HL-60 (cell line): ENCODE measurements around the gene ARMC6.
A peak's percentile ranks its signal among the peaks of the same experiment; 100 is the strongest.

Experiments used
- DNase-seq, 2 experiments: peaks; one replicate each; pipeline ENCODE4 v3.0.0-alpha.2; 2010 to 2020; ENCODE audit warnings: low read depth in 1 of 2, low spot score in 1 of 2
- H3K27ac ChIP-seq: fragments of 250-450 bp; sonication (Bioruptor Pico); replicated peaks from 2 replicates; pipeline ENCODE4 v1.5.1; 2020; ENCODE audit warnings: mild to moderate bottlenecking, moderate library complexity
- H3K27me3 ChIP-seq: fragments of 250-450 bp; sonication (Bioruptor Pico); 2 replicates; pipeline ENCODE4 v1.5.1; 2021; ENCODE audit warnings: mild to moderate bottlenecking, moderate library complexity; ENCODE audit not compliant: insufficient read depth, poor library complexity, severe bottlenecking
- H3K4me3 ChIP-seq: replicated peaks from 2 replicates; pipeline ENCODE4 v1.5.1; 2011; ENCODE audit warnings: mild to moderate bottlenecking, control low read depth, low read length; ENCODE audit not compliant: insufficient read depth
- GABPA ChIP-seq: IDR thresholded peaks from 2 replicates; pipeline ENCODE4 v1.6.1; 2012; ENCODE audit warnings: low read depth
- POLR2AphosphoS5 ChIP-seq: IDR thresholded peaks from 2 replicates; pipeline ENCODE4 v1.6.1; 2012; ENCODE audit warnings: low read depth
- SPI1 ChIP-seq: IDR thresholded peaks from 2 replicates; pipeline ENCODE4 v1.6.1; 2012; ENCODE audit warnings: low read depth, mild to moderate bottlenecking, borderline replicate concordance
- TF ChIP-seq, protein P1 (sequence below): IDR thresholded peaks from 2 replicates; pipeline ENCODE4 v1.6.1; 2012; ENCODE audit warnings: low read depth; ENCODE audit not compliant: insufficient replicate concordance
- TF ChIP-seq, protein P2 (sequence below): IDR thresholded peaks from one replicate; pipeline ENCODE4 v1.5.1; 2011; ENCODE audit warnings: low read length, control low read depth, inconsistent platforms; ENCODE audit not compliant: insufficient read depth

Gene ARMC6

DNA sequence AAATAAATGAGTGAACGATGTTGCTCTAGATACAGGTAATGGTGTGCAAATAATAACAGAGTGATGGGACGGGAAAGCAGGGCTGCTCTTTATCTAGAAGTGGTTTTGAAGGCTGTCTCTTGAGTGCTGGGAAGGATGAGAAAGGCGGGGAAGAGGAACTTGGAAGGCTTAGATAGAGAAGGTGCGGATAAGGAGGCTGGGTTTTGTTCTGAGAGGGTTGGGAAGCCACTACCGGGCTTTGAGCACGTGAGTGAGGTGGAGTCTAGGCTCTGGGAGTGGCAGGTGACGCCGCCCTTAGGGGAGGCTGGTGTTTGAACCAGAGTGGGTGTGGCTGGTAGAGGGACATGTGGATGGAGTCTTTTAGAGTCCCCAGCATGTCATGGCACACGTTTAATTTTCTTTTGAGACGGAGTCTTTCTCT, 811 bp downstream of the ARMC6 start:
- DNase-seq = peak; percentile 77 to 95
- TF ChIP-seq, protein P1, sequence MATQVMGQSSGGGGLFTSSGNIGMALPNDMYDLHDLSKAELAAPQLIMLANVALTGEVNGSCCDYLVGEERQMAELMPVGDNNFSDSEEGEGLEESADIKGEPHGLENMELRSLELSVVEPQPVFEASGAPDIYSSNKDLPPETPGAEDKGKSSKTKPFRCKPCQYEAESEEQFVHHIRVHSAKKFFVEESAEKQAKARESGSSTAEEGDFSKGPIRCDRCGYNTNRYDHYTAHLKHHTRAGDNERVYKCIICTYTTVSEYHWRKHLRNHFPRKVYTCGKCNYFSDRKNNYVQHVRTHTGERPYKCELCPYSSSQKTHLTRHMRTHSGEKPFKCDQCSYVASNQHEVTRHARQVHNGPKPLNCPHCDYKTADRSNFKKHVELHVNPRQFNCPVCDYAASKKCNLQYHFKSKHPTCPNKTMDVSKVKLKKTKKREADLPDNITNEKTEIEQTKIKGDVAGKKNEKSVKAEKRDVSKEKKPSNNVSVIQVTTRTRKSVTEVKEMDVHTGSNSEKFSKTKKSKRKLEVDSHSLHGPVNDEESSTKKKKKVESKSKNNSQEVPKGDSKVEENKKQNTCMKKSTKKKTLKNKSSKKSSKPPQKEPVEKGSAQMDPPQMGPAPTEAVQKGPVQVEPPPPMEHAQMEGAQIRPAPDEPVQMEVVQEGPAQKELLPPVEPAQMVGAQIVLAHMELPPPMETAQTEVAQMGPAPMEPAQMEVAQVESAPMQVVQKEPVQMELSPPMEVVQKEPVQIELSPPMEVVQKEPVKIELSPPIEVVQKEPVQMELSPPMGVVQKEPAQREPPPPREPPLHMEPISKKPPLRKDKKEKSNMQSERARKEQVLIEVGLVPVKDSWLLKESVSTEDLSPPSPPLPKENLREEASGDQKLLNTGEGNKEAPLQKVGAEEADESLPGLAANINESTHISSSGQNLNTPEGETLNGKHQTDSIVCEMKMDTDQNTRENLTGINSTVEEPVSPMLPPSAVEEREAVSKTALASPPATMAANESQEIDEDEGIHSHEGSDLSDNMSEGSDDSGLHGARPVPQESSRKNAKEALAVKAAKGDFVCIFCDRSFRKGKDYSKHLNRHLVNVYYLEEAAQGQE = no peak
- TF ChIP-seq GABPA (no peak), SPI1 (no peak), POLR2AphosphoS5 (no peak; the same call in 1 of the 2 replicates)
- TF ChIP-seq, protein P2, sequence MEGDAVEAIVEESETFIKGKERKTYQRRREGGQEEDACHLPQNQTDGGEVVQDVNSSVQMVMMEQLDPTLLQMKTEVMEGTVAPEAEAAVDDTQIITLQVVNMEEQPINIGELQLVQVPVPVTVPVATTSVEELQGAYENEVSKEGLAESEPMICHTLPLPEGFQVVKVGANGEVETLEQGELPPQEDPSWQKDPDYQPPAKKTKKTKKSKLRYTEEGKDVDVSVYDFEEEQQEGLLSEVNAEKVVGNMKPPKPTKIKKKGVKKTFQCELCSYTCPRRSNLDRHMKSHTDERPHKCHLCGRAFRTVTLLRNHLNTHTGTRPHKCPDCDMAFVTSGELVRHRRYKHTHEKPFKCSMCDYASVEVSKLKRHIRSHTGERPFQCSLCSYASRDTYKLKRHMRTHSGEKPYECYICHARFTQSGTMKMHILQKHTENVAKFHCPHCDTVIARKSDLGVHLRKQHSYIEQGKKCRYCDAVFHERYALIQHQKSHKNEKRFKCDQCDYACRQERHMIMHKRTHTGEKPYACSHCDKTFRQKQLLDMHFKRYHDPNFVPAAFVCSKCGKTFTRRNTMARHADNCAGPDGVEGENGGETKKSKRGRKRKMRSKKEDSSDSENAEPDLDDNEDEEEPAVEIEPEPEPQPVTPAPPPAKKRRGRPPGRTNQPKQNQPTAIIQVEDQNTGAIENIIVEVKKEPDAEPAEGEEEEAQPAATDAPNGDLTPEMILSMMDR = no peak
- Histone ChIP-seq H3K27ac (peak overlapping the region; percentile 98), H3K4me3 (peak overlapping the region; percentile 84), H3K27me3 (no peaks in the 10 kb centered on the region)

DNA sequence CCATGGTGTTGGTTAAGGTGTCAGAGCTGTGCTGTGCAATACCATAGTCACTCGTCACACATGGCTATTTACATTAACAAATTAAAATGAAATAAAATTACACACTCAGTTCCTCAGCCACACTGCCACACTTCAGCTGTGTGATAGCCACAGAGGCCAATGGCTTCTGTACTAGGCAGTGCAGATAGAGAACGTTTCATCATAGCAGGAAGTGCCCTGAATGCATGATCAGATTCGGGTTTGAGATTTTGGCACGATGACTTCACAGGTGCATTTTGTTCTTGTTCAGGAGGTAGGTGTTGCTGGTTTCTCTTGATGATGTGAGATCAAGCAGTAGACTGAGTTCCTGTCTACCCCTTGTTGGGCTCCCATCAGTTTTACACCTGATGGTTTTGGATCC, 6.5 kb downstream of the ARMC6 start:
- H3K27me3 ChIP-seq = no peaks in the 10 kb centered on the region
- H3K27ac ChIP-seq = no peak overlapping the region
- DNase-seq = peak in 1 of 2 experiments; percentile 27
- H3K4me3 ChIP-seq = no peak overlapping the region
- TF ChIP-seq, protein P2 = no peak
- TF ChIP-seq, protein P1 = no peak
- TF ChIP-seq POLR2AphosphoS5 (no peak), GABPA (no peak), SPI1 (no peak)

DNA sequence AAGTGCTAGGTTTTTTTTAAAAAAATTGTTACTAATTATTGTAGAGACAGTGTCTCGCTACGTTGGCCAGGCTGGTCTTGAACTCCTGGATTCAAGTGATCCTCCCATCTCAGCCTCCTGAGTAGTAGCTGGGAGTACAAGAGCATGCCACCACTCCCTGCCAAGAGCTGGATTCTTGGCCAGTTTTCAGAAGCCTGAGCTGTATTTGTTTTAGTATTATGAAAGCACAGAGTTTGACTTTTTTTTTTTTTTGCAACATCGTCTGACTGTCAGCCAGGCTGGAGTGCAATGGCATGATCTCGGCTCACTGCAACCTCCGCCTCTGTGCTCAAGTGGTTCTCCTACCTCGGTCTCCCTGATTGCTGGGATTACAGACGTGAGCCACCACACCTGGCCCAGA, 7.0 kb downstream of the ARMC6 start:
- Histone ChIP-seq H3K27ac (no peak overlapping the region), H3K27me3 (no peaks in the 10 kb centered on the region), H3K4me3 (no peak overlapping the region)
- TF ChIP-seq, protein P1 = no peak
- TF ChIP-seq POLR2AphosphoS5 (no peak), SPI1 (no peak)
- TF ChIP-seq, protein P2 = no peak
- no peak for DNase-seq
